GM23248 (cell line): ENCODE measurements around the gene FHL5. TPM values are rescaled to one million over a fixed set of nuclear protein-coding genes. Genes with fewer than 3 reads are reported as not detected.

Source experiments
- DNase-seq: peaks from one replicate; pipeline ENCODE4 v3.0.0-alpha.2; 2015
- H2AFZ ChIP-seq: fragments of 200-600 bp; sonication (generic); 2 replicates; pipeline ENCODE4 v1.6.1; 2016; ENCODE audit warnings: antibody characterized with exemption
- H3F3A ChIP-seq: fragments of 200-600 bp; sonication (generic); 2 replicates; pipeline ENCODE4 v1.6.1; 2016; ENCODE audit warnings: mild to moderate bottlenecking, antibody characterized with exemption, mixed run types; ENCODE audit not compliant: insufficient read depth
- H3K27ac ChIP-seq: fragments of 200-600 bp; sonication (generic); 2 replicates; pipeline ENCODE4 v1.5.1; 2016; ENCODE audit warnings: mild to moderate bottlenecking
- H3K27me3 ChIP-seq: fragments of 200-600 bp; sonication (generic); replicated peaks from 2 replicates; pipeline ENCODE4 v1.6.1; 2016; ENCODE audit warnings: mild to moderate bottlenecking; ENCODE audit not compliant: insufficient read depth
- H3K36me3 ChIP-seq: fragments of 200-600 bp; sonication (generic); 2 replicates; pipeline ENCODE4 v1.6.1; 2016; ENCODE audit warnings: low read depth, mild to moderate bottlenecking
- H3K4me1 ChIP-seq: fragments of 200-600 bp; sonication (generic); 2 replicates; pipeline ENCODE4 v1.6.1; 2016; ENCODE audit warnings: mild to moderate bottlenecking; ENCODE audit not compliant: insufficient read depth
- H3K4me2 ChIP-seq: fragments of 200-600 bp; sonication (generic); one replicate; pipeline ENCODE4 v1.6.1; 2016; ENCODE audit warnings: mild to moderate bottlenecking; ENCODE audit not compliant: unreplicated experiment
- H3K4me3 ChIP-seq: fragments of 200-600 bp; sonication (generic); 2 replicates; pipeline ENCODE4 v1.5.1; 2016; ENCODE audit warnings: mild to moderate bottlenecking
- H3K79me2 ChIP-seq: fragments of 200-600 bp; sonication (generic); 2 replicates; pipeline ENCODE4 v1.6.1; 2016; ENCODE audit warnings: mild to moderate bottlenecking; ENCODE audit not compliant: insufficient read depth
- H3K9ac ChIP-seq: fragments of 200-600 bp; sonication (generic); 2 replicates; pipeline ENCODE4 v1.6.1; 2016; ENCODE audit warnings: mild to moderate bottlenecking
- H3K9me2 ChIP-seq: fragments of 200-600 bp; sonication (generic); 2 replicates; pipeline ENCODE4 v1.6.1; 2016; ENCODE audit warnings: mixed run types, mild to moderate bottlenecking, moderate library complexity; ENCODE audit not compliant: insufficient read depth
- H3K9me3 ChIP-seq: fragments of 200-600 bp; sonication (generic); one replicate; pipeline ENCODE4 v1.6.1; 2017; ENCODE audit warnings: low read depth
- H4K20me1 ChIP-seq: fragments of 200-600 bp; sonication (generic); 2 replicates; pipeline ENCODE4 v1.6.0; 2016; ENCODE audit not compliant: insufficient read depth
- EZH2 ChIP-seq: fragments of 200-600 bp; sonication (generic); IDR thresholded peaks from 2 replicates; pipeline ENCODE4 v1.6.1; 2018; ENCODE audit warnings: antibody characterized with exemption, mild to moderate bottlenecking; ENCODE audit not compliant: insufficient read depth, poor library complexity, severe bottlenecking
- EZH2phosphoT487 ChIP-seq: fragments of 200-600 bp; sonication (generic); IDR thresholded peaks from 2 replicates; pipeline ENCODE4 v1.6.1; 2018; ENCODE audit warnings: antibody characterized with exemption, moderate library complexity, mild to moderate bottlenecking, low read depth; ENCODE audit not compliant: insufficient read depth
- WGBS, 2 experiments: methylation state at CpG; one replicate each; pipeline ENCODE4 v1.1.6; 2015 to 2017; ENCODE audit warnings: low lambda C conversion rate in 2 of 2, low coverage in 1 of 2; ENCODE audit errors: missing lambda C conversion rate in 2 of 2; 5-methylcytosine and 5-hydroxymethylcytosine counted together
- in situ Hi-C: fragments of 300-500 bp; cut with MboI; formaldehyde crosslinking; loops from 2 replicates; pipeline ENCODE4 v1.15.0; 2020
- polyA plus RNA-seq: library from polyadenylated mRNA; unstranded; fragments of >200 nt; fragmentation: Nextera tagmentation; extraction: Ambion mirVana; gene quantifications from 2 replicates; pipeline ENCODE4 v1.2.1, GENCODE V29; 2016
- total RNA-seq: library from RNA; depleted of rRNA; stranded (reverse); fragments of >200 nt; shearing (Covaris generic); gene quantifications from 2 replicates; pipeline ENCODE4 v1.2.3, GENCODE V29; 2014

Gene FHL5
- total and polyA plus RNA-seq, 2 experiments from 2014 or later = not detected

DNA sequence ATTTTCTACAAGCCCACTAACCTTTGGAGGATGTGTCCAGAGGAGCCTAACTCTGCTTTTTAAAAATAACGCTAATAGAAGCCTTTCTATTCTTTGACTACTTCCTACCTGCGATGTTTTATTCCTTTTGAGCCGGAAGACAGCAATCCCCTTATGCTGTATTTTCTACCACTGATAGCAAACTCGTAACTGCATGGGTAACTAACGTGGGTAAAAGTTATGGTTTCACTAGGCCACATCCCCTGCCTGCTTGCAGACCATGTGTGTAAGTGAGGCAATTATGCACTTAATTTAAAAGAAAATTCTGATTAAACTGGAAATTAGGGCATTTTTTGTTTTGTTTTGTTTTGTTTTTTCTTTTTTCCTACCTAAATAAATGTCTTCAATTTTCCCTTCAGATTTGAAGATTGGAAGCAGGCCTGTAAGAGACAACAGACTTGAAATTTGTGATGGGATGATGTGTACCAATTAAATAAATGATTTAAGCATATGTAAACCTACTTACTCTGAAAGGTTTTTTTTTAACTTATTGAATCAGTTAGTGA is 40.4 kb upstream of the FHL5 start:
- Histone ChIP-seq H3F3A (no peaks in the 10 kb centered on the region), H2AFZ (peak overlapping the region; percentile 92), H3K27me3 (no peaks in the 10 kb centered on the region), H4K20me1 (no peaks in the 10 kb centered on the region), H3K4me1 (peaks cover 23% of the 10 kb centered on the region), H3K9me2 (no peaks in the 10 kb centered on the region), H3K4me2 (peak overlapping the region; percentile 88), H3K27ac (peak overlapping the region; percentile 88), H3K9me3 (no peaks in the 10 kb centered on the region), H3K9ac (peak overlapping the region; percentile 97), H3K79me2 (peaks cover 54% of the 10 kb centered on the region), H3K4me3 (peak overlapping the region; percentile 97), H3K36me3 (peaks cover 28% of the 10 kb centered on the region)
- in situ Hi-C loops = no loop called here
- TF ChIP-seq EZH2phosphoT487 (no peak), EZH2 (no peak)
- WGBS, 2 experiments = 1% methylated on average over 5 of the region's 5 CpGs
- DNase-seq = peak; percentile 47

DNA sequence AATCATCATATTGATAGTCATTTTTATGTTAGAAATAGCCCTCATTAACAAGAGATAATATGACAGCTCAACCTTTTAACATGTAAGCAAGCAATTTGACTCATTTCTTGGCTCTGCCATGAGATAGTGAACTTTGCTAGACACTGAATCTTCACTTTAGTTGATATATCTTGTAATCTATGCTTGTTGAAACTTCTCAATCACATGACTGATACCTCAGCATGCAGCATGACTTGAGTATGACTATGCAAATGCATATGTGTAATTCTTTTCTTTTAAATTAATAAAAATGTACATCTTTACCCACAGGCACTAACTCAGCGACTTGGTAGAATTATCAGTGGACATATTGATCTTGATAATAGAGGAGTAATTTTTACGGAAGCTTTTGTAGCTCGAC is 34.7 kb upstream of the FHL5 start:
- H3K36me3 ChIP-seq = peaks cover 74% of the 10 kb centered on the region
- H3K27ac ChIP-seq = no peak overlapping the region
- no peaks in the 10 kb centered on the region for H3K9me2 ChIP-seq
- H3K4me2 ChIP-seq = no peak overlapping the region
- H2AFZ ChIP-seq = no peak overlapping the region
- no peaks in the 10 kb centered on the region for H4K20me1 ChIP-seq
- TF ChIP-seq EZH2 = no peak
- no peak for TF ChIP-seq EZH2phosphoT487
- no peak overlapping the region for H3K4me3 ChIP-seq
- H3K4me1 ChIP-seq = peaks cover 10% of the 10 kb centered on the region
- in situ Hi-C loops = no loop called here
- H3F3A ChIP-seq = no peaks in the 10 kb centered on the region
- no peaks in the 10 kb centered on the region for H3K27me3 ChIP-seq
- peaks cover 19% of the 10 kb centered on the region for H3K79me2 ChIP-seq
- no peak for DNase-seq
- H3K9ac ChIP-seq = no peak overlapping the region
- WGBS, 2 experiments = 97 to 100% methylated on average over 3 of the region's 3 CpGs
- no peaks in the 10 kb centered on the region for H3K9me3 ChIP-seq

DNA sequence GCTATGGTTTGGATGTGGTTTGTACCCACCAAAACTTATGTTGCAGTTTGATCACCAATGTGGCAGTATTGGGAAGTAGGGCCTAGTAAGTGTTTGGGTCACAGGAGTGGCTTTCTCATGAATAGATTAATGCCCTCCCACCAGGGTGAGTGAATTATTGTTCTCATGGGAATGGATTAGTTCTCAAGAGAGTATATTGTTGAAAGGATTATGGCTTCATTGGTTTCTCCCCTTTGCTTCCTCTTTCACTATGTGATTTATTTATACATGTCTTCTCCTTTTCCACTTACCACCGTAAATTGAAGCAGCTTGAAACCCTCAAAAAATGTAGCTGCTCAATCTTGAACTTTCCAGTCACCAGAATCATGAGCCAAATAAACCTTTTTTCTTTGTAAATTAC is 30.5 kb upstream of the FHL5 start:
- WGBS, 2 experiments = 92 to 100% methylated on average over 1 of the region's 1 CpG
- H4K20me1 ChIP-seq = no peaks in the 10 kb centered on the region
- no peak overlapping the region for H3K27ac ChIP-seq
- H3K9me2 ChIP-seq = no peaks in the 10 kb centered on the region
- in situ Hi-C loops = no loop called here
- no peak overlapping the region for H3K9ac ChIP-seq
- no peak for DNase-seq
- no peak overlapping the region for H3K4me2 ChIP-seq
- no peak overlapping the region for H2AFZ ChIP-seq
- H3K79me2 ChIP-seq = no peaks in the 10 kb centered on the region
- H3K4me3 ChIP-seq = no peak overlapping the region
- TF ChIP-seq EZH2 (no peak), EZH2phosphoT487 (no peak)
- no peaks in the 10 kb centered on the region for H3K4me1 ChIP-seq
- peaks cover 63% of the 10 kb centered on the region for H3K36me3 ChIP-seq
- no peaks in the 10 kb centered on the region for H3K27me3 ChIP-seq
- no peaks in the 10 kb centered on the region for H3F3A ChIP-seq
- no peaks in the 10 kb centered on the region for H3K9me3 ChIP-seq

DNA sequence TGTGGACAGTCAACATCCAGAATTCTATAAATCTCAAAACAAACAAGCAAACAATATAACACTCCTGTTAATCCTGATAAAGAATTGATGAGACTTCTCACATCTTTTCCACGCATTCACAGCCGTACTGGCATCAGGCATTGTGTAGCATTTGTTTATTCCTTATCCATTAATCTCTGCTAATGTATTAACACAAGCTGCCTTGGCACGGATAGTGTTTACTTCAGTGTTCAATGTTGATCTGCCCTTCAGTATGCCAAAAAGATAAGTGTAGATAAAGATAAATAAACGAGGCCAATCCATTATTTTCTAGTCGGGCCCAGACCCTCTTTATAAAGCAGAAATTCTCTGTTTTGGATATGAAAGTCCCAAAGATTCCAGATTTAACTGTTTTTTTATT is 25.2 kb upstream of the FHL5 start:
- Histone ChIP-seq H3K36me3 (peaks cover 59% of the 10 kb centered on the region), H3K27ac (no peak overlapping the region), H2AFZ (no peak overlapping the region), H3K4me3 (no peak overlapping the region), H3F3A (no peaks in the 10 kb centered on the region), H3K4me2 (no peak overlapping the region), H3K79me2 (no peaks in the 10 kb centered on the region), H3K4me1 (no peaks in the 10 kb centered on the region), H3K9me3 (no peaks in the 10 kb centered on the region), H3K9ac (no peak overlapping the region), H4K20me1 (no peaks in the 10 kb centered on the region), H3K9me2 (no peaks in the 10 kb centered on the region), H3K27me3 (no peaks in the 10 kb centered on the region)
- in situ Hi-C loops = no loop called here
- no peak for DNase-seq
- no peak for TF ChIP-seq EZH2phosphoT487
- TF ChIP-seq EZH2 = no peak
- 94 to 96% methylated on average over 5 of the region's 5 CpGs for WGBS, 2 experiments

DNA sequence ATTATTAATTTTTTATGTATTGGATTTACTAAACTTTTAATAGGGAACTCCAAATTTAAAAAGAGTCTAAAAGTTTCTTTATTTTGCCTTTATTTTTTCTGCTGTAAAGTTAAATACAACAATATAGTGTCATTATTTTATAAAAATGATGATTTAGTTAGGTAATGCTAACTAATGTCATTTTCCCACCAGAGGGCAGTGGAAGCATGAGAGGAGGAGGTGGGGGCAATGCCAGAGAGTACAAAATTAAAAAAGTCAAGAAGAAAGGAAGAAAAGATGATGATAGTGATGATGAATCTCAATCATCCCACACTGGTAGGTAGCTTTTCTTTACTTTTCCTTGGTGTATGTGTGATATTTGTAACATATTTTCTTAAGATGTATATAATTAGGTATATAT is 20.2 kb upstream of the FHL5 start:
- peak; percentile 49 for DNase-seq

More for the DNA sequence above, 20.2 kb upstream of the FHL5 start:
- Histone ChIP-seq H3K36me3 (peaks cover 73% of the 10 kb centered on the region), H4K20me1 (no peaks in the 10 kb centered on the region), H3K27ac (no peak overlapping the region), H3K4me1 (no peaks in the 10 kb centered on the region), H3K9me2 (no peaks in the 10 kb centered on the region), H3K4me2 (no peak overlapping the region), H3K27me3 (no peaks in the 10 kb centered on the region), H3K79me2 (no peaks in the 10 kb centered on the region), H3F3A (no peaks in the 10 kb centered on the region), H3K4me3 (no peak overlapping the region), H3K9ac (no peak overlapping the region), H3K9me3 (no peaks in the 10 kb centered on the region), H2AFZ (no peak overlapping the region)
- no peak for TF ChIP-seq EZH2
- no peak for TF ChIP-seq EZH2phosphoT487
- in situ Hi-C loops = no loop called here
